ENCODE results near the gene FCER1G. TPM values are rescaled to one million over a fixed set of nuclear protein-coding genes. Genes with fewer than 3 reads are reported as not detected.

The FCER1G gene
- total and polyA plus RNA-seq, 2 of the 8 experiments (the other 6 are each of a cell fraction or from before 2014, with no cell fraction given) = 1.6 TPM; not detected in 1

DNA sequence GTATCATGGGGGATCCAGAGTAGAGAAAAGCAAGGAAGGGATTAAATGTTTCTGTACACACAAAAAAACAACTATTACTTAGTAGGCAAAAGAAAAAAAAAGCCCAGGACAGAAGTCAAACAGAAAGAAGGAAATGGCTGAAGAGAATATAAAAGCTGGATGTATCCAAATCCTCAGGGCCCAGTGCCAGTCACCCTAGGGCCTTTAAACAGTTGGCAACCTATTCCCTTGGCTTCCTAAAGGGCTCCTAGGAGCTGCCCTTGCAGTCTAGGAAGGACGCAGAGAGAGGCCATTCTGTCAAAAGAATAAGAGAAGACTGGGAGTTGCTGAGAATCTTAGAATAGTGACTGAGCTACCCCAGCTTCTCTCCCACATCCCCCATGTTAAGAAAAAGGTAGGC is 42.7 kb upstream of the FCER1G start:
- peaks cover 4% of the 10 kb centered on the region for H3K79me1 ChIP-seq (ENCODE audit: low read depth, low read length)
- no peaks in the 10 kb centered on the region for H3K9me3 ChIP-seq (ENCODE audit: insufficient read depth in 2 of 2, low read depth in 1 of 2, low read length in 1 of 2)
- CTCF ChIA-PET (ENCODE audit: partially characterized antibody) = interaction anchor here (0.6 to 1.6 kb wide), 6 partner anchors 11 to 75 kb away, joined by 3 to 6 read pairs (median 4); partner anchors contain the start of gene ADAMTS4
- H2BK12ac ChIP-seq (ENCODE audit: low read depth, low read length) = no peak overlapping the region
- H3K27me3 ChIP-seq (replicated peaks in 1 of 4; ENCODE audit: control insufficient read depth in 3 of 4, extremely low read depth in 1 of 4, insufficient read depth in 3 of 4, low read length in 3 of 4) = no peaks in the 10 kb centered on the region
- H3K56ac ChIP-seq (replicated peaks; ENCODE audit: insufficient read length, low read depth, low read length) = no peak overlapping the region
- H2AFZ ChIP-seq (ENCODE audit: low read length) = no peak overlapping the region
- H3K79me2 ChIP-seq (ENCODE audit: control insufficient read depth in 1 of 2, insufficient read depth in 2 of 2, low read length in 2 of 2) = peaks cover 0 to 4% of the 10 kb centered on the region in 2 experiments; a peak in 1 of 4 replicates
- POLR2A ChIA-PET (ENCODE audit: partially characterized antibody) = no interaction called here
- peaks cover 13 to 43% (median 35%) of the 10 kb centered on the region in 4 experiments for H3K36me3 ChIP-seq (ENCODE audit: control insufficient read depth in 2 of 4, insufficient read depth in 4 of 4, low read length in 3 of 4)
- H3K23me2 ChIP-seq (ENCODE audit: low read depth, low read length) = peaks cover 2% of the 10 kb centered on the region; the same call in 1 of the 2 replicates
- no peak for FAIRE-seq
- no peak overlapping the region for H2BK120ac ChIP-seq (replicated peaks; ENCODE audit: low read depth, low read length)
- 84% methylated on average over 1 of the region's 1 CpG; no CpG with 5 or more reads in 1 of the 2 experiments for WGBS, 2 experiments (ENCODE audit: extremely low coverage in 1 of 2, insufficient coverage in 1 of 2, insufficient read length in 1 of 2, insufficient replicate concordance in 2 of 2, low coverage in 1 of 2, low lambda C conversion rate in 2 of 2, missing lambda C conversion rate in 1 of 2)
- no peak overlapping the region for H3K27ac ChIP-seq (ENCODE audit: low read depth, low read length)
- H4K20me1 ChIP-seq (replicated peaks in 1 of 2; ENCODE audit: control insufficient read depth in 1 of 2, insufficient read depth in 2 of 2, low read length in 2 of 2) = peaks cover 0 to 6% of the 10 kb centered on the region in 2 experiments
- peaks cover 0 to 5% (median under 1%) of the 10 kb centered on the region in 4 experiments; a peak in 2 of 7 replicates for H3K4me1 ChIP-seq (replicated peaks in 1 of 4; ENCODE audit: control insufficient read depth in 3 of 4, insufficient read depth in 4 of 4, low read length in 3 of 4)
- no peak overlapping the region for H2BK15ac ChIP-seq (ENCODE audit: low read length)
- H2AK5ac ChIP-seq (ENCODE audit: low read depth, low read length) = no peak overlapping the region
- no peak overlapping the region for H4K5ac ChIP-seq (ENCODE audit: insufficient read length, low read depth, low read length)
- H3K4me3 ChIP-seq (ENCODE audit: extremely low read depth in 1 of 4, insufficient read depth in 2 of 4, low read depth in 3 of 4, low read length in 4 of 4) = no peak overlapping the region
- H3K9ac ChIP-seq (replicated peaks in 1 of 4; ENCODE audit: extremely low read depth in 1 of 4, low read depth in 3 of 4, low read length in 3 of 4) = no peak overlapping the region
- no peak overlapping the region for H2BK5ac ChIP-seq (ENCODE audit: low read depth, low read length)
- no peak overlapping the region for H2BK20ac ChIP-seq (ENCODE audit: low read length)
- TF ChIP-seq EP300 (IDR thresholded peaks at IDR 0.05; ENCODE audit: borderline replicate concordance in 1 of 2, low read depth in 2 of 2, low read length in 2 of 2) (no peak), KDM1A (IDR thresholded peaks at IDR 0.05; ENCODE audit: borderline replicate concordance, low read length) (no peak), TAF1 (IDR thresholded peaks at IDR 0.05; ENCODE audit: low read depth, low read length) (no peak)
- H3K4me2 ChIP-seq (ENCODE audit: insufficient read depth in 1 of 2, low read depth in 2 of 2, low read length in 2 of 2) = no peak overlapping the region
- H4K91ac ChIP-seq (replicated peaks; ENCODE audit: insufficient read length, low read length) = no peak overlapping the region
- H3K4ac ChIP-seq (replicated peaks; ENCODE audit: insufficient read length, low read depth, low read length) = no peak overlapping the region
- H3K14ac ChIP-seq (ENCODE audit: insufficient read length) = no peak overlapping the region
- DNase-seq (ENCODE audit: low read depth in 1 of 2, low spot score in 2 of 2) = no peak
- H4K8ac ChIP-seq (ENCODE audit: extremely low read depth, insufficient read depth, low read length) = no peak overlapping the region
- no peak overlapping the region for H3K23ac ChIP-seq (ENCODE audit: insufficient read length)
- H3K18ac ChIP-seq (ENCODE audit: extremely low read depth, low read length) = no peak overlapping the region
